Gastroesophageal sphincter (tissue), 4 donors: ENCODE measurements around the gene CD8B2. TPM values are rescaled to one million over a fixed set of nuclear protein-coding genes. Genes with fewer than 3 reads are reported as not detected.

Experiments used
- ATAC-seq: fragments of 150-250 bp; one replicate; pipeline ENCODE4 v1.9.1; 2016; ENCODE audit warnings: mild to moderate bottlenecking, moderate library complexity
- H3K27ac ChIP-seq, 4 donors: fragments of 200-600 bp; sonication (generic) in 3 of 4; 1 replicate in 3 of 4; 2 replicates in 1 of 4; pipeline ENCODE4 v1.5.1; 2016 to 2019
- H3K27me3 ChIP-seq: fragments of 200-600 bp; sonication (generic); one replicate; pipeline ENCODE4 v1.5.1; 2019
- H3K36me3 ChIP-seq, 2 donors: fragments of 200-600 bp; sonication (generic); one replicate each; pipeline ENCODE4 v1.5.1; 2019; ENCODE audit warnings: control low read depth in 1 of 2
- H3K4me1 ChIP-seq, 3 donors: fragments of 200-600 bp; sonication (generic); 1 replicate in 2 of 3; 2 replicates in 1 of 3; pipeline ENCODE4 v1.5.1; 2016 to 2019; ENCODE audit warnings: control low read depth in 2 of 3
- H3K4me3 ChIP-seq, 2 donors: fragments of 200-600 bp; sonication (generic); one replicate each; pipeline ENCODE4 v1.5.1; 2019; ENCODE audit warnings: mild to moderate bottlenecking in 1 of 2, moderate library complexity in 1 of 2
- H3K9me3 ChIP-seq, 3 donors: fragments of 200-600 bp; sonication (generic); one replicate each; pipeline ENCODE4 v1.5.1; 2017 to 2019; ENCODE audit warnings: control low read depth in 2 of 3
- CTCF ChIP-seq, 4 experiments: fragments of 200-600 bp in 2 of 4; fragments of 450-650 bp in 2 of 4; sonication (generic) in 1 of 4; IDR thresholded peaks; one replicate each; pipeline ENCODE4 v1.5.1; 2017 to 2019; ENCODE audit warnings: antibody characterized with exemption in 4 of 4, mild to moderate bottlenecking in 2 of 4, moderate library complexity in 2 of 4
- EP300 ChIP-seq: sonication (generic); formaldehyde crosslinking; IDR thresholded peaks from one replicate; pipeline ENCODE4 v1.6.1; 2017; ENCODE audit warnings: antibody characterized with exemption, mild to moderate bottlenecking
- POLR2A ChIP-seq, 2 donors: fragments of 450-650 bp; IDR thresholded peaks; one replicate each; pipeline ENCODE4 v1.6.1; 2017; ENCODE audit warnings: antibody characterized with exemption in 2 of 2, mild to moderate bottlenecking in 2 of 2, moderate library complexity in 1 of 2
- POLR2AphosphoS5 ChIP-seq: sonication (generic); formaldehyde crosslinking; IDR thresholded peaks from one replicate; pipeline ENCODE4 v1.6.1; 2017; ENCODE audit warnings: antibody characterized with exemption
- whole genome bisulfite sequencing, 2 donors: methylation state at CpG; one replicate each; pipeline ENCODE4 v1.1.5; 2018; ENCODE audit warnings: low coverage in 1 of 2; 5-methylcytosine and 5-hydroxymethylcytosine counted together
- total RNA-seq, 4 donors: library from RNA; depleted of rRNA; stranded (reverse); fragments of >200 nt; gene quantifications; one replicate each; pipeline ENCODE4 v1.1.0, GENCODE V29; 2016

The CD8B2 gene
- total RNA-seq, 4 donors from 2014 or later, result 0.08 to 0.13 TPM; not detected in 2

- ATAC-seq, result no peak
- peaks cover 0 to 15% (median 0%) of the 10 kb centered on the region in 3 donors for H3K4me1 ChIP-seq
- H3K27ac ChIP-seq, result no peak overlapping the region
- H3K9me3 ChIP-seq, result no peaks in the 10 kb centered on the region
- peaks cover 4% of the 10 kb centered on the region for H3K27me3 ChIP-seq
- WGBS, 2 donors, result 84 to 95% methylated on average over 9 to 10 of the region's 10 CpGs
- H3K36me3 ChIP-seq, result no peaks in the 10 kb centered on the region
- H3K4me3 ChIP-seq, result no peak overlapping the region
- TF ChIP-seq POLR2A (IDR thresholded peaks at IDR 0.05), result no peak
- TF ChIP-seq CTCF (IDR thresholded peaks at IDR 0.05), result no peak
- no peak for TF ChIP-seq POLR2AphosphoS5
- no peak for TF ChIP-seq EP300
These were observed 57.8 kb downstream of the CD8B2 start for GRCh38 chr2:106545007-106545406.

GRCh38 chr2:106546391-106546990 lies 59.3 kb downstream of the CD8B2 start:
- Histone ChIP-seq H3K27ac (no peak overlapping the region), H3K4me3 (no peak overlapping the region), H3K36me3 (no peaks in the 10 kb centered on the region), H3K9me3 (no peaks in the 10 kb centered on the region), H3K4me1 (peaks cover 0 to 15% (median 0%) of the 10 kb centered on the region in 3 donors), H3K27me3 (peaks cover 4% of the 10 kb centered on the region)
- TF ChIP-seq POLR2AphosphoS5 (no peak), CTCF (IDR thresholded peaks at IDR 0.05) (no peak), POLR2A (IDR thresholded peaks at IDR 0.05) (no peak), EP300 (no peak)
- WGBS, 2 donors, result 54 to 63% methylated on average over 8 of the region's 8 CpGs
- no peak for ATAC-seq

- no peak for TF ChIP-seq POLR2A (IDR thresholded peaks at IDR 0.05)
- TF ChIP-seq CTCF (IDR thresholded peaks at IDR 0.05), result no peak
- TF ChIP-seq EP300, result no peak
- no peak for TF ChIP-seq POLR2AphosphoS5
- no peak overlapping the region for H3K27ac ChIP-seq
- WGBS, 2 donors, result 42 to 54% methylated on average over 6 to 9 of the region's 14 CpGs
- no peak overlapping the region for H3K4me3 ChIP-seq
- no peaks in the 10 kb centered on the region for H3K9me3 ChIP-seq
- H3K4me1 ChIP-seq, result peaks cover 0 to 15% (median 0%) of the 10 kb centered on the region in 3 donors
- no peaks in the 10 kb centered on the region for H3K36me3 ChIP-seq
- no peak for ATAC-seq
- peaks cover 4% of the 10 kb centered on the region for H3K27me3 ChIP-seq
These were observed 60.2 kb downstream of the CD8B2 start for GRCh38 chr2:106547164-106547903.

DNA sequence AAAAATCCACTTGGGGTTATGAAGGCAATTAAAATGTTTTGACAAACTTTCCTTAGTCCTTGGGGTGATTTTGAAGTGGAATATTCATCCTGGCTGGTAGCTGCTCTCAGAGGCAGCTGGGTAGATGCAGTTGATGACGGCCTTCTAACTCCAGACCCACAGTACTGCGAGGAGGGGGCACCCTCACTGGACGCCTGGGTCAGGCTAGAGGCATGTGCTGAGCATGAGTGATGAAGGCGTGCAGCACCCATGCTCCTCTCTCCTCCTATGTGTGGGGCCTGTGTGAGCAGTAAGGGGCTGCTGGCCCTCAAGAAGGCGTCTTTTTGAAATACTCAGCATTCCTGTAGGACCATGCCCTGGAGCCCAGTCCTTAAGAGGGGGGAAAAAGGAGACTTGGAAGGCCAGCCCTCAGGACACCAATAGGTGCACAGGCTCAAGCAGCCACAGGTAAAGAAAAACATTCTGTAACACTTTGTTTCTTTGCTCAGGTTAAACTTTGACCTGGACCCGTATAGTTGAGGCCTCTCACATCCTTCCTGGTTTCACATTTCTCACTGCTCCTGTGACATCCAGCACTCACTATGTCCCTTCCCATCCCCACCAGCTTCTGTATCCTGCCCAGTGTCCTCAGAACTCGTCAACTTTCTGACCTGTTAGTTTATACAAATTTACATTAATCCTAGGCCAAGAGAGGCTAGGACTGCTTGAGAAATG lies 64.4 kb downstream of the CD8B2 start:
- WGBS, 2 donors, result 33 to 61% methylated on average over 2 to 3 of the region's 7 CpGs
- Histone ChIP-seq H3K9me3 (no peaks in the 10 kb centered on the region), H3K27me3 (no peaks in the 10 kb centered on the region), H3K27ac (no peak overlapping the region), H3K4me3 (no peak overlapping the region), H3K36me3 (no peaks in the 10 kb centered on the region), H3K4me1 (peaks cover 0 to 6% (median 0%) of the 10 kb centered on the region in 3 donors)
- TF ChIP-seq EP300, result no peak
- no peak for TF ChIP-seq CTCF (IDR thresholded peaks at IDR 0.05)
- no peak for TF ChIP-seq POLR2A (IDR thresholded peaks at IDR 0.05)
- TF ChIP-seq POLR2AphosphoS5, result no peak
- ATAC-seq, result no peak
